ENCODE results near the gene ADAMTSL4. TPM values are rescaled to one million over a fixed set of nuclear protein-coding genes. Genes with fewer than 3 reads are reported as not detected.
"Not testable (repeated sequence)": the region's sequence is repeated elsewhere in the genome, so short reads cannot be mapped to it uniquely, and the experiment has no call there.

Gene ADAMTSL4
- total RNA-seq, 1 donor from 2014 or later = 1.6 TPM

GRCh38 chr1:150561254-150561973, 12.2 kb downstream of the ADAMTSL4 start:
- FAIRE-seq = no peak
- Histone ChIP-seq H3K27me3 (ENCODE audit: control insufficient read depth, insufficient read depth, low read length) (no peaks in the 10 kb centered on the region), H3K36me3 (ENCODE audit: control insufficient read depth, insufficient read depth, low read length) (peaks cover 5% of the 10 kb centered on the region), H3K4me3 (ENCODE audit: low read depth, low read length) (peak overlapping the region; percentile 53)
- TF ChIP-seq, protein P1, sequence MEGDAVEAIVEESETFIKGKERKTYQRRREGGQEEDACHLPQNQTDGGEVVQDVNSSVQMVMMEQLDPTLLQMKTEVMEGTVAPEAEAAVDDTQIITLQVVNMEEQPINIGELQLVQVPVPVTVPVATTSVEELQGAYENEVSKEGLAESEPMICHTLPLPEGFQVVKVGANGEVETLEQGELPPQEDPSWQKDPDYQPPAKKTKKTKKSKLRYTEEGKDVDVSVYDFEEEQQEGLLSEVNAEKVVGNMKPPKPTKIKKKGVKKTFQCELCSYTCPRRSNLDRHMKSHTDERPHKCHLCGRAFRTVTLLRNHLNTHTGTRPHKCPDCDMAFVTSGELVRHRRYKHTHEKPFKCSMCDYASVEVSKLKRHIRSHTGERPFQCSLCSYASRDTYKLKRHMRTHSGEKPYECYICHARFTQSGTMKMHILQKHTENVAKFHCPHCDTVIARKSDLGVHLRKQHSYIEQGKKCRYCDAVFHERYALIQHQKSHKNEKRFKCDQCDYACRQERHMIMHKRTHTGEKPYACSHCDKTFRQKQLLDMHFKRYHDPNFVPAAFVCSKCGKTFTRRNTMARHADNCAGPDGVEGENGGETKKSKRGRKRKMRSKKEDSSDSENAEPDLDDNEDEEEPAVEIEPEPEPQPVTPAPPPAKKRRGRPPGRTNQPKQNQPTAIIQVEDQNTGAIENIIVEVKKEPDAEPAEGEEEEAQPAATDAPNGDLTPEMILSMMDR (IDR thresholded peaks at IDR 0.05; ENCODE audit: insufficient read depth, low read length, severe bottlenecking) = peak; percentile 45
- DNase-seq (ENCODE audit: low read depth) = peak; percentile 97

DNA sequence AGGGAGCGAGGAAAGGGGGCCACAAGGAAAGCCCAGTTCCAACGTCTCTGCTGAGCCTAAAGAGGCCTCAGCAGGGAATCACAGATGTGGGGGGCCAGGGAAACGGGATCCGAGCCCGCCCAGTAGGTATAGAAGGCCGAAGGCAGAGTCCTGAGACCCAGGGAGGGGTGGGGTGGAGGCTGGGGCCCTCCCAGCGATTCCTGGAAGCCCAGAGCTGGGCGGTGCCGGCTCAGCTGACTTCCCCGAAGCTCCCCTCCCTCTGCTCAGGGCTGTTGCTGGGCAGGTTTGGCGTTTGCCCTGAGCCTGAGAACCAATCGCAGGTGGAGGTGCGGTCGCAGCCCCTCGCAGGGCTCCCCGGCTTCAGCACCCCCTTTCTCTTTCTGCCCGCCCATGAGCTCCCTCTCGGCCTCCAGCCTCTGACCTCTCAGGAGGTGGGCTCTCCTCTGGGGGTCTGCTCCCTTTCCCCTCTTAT, 12.8 kb downstream of the ADAMTSL4 start:
- TF ChIP-seq, protein P1 (IDR thresholded peaks at IDR 0.05; ENCODE audit: insufficient read depth, low read length, severe bottlenecking) = no peak
- Histone ChIP-seq H3K4me3 (ENCODE audit: low read depth, low read length) (peak overlapping the region; percentile 53), H3K27me3 (ENCODE audit: control insufficient read depth, insufficient read depth, low read length) (no peaks in the 10 kb centered on the region), H3K36me3 (ENCODE audit: control insufficient read depth, insufficient read depth, low read length) (peaks cover 5% of the 10 kb centered on the region)
- DNase-seq (ENCODE audit: low read depth) (peak; percentile 88), FAIRE-seq (no peak)

DNA sequence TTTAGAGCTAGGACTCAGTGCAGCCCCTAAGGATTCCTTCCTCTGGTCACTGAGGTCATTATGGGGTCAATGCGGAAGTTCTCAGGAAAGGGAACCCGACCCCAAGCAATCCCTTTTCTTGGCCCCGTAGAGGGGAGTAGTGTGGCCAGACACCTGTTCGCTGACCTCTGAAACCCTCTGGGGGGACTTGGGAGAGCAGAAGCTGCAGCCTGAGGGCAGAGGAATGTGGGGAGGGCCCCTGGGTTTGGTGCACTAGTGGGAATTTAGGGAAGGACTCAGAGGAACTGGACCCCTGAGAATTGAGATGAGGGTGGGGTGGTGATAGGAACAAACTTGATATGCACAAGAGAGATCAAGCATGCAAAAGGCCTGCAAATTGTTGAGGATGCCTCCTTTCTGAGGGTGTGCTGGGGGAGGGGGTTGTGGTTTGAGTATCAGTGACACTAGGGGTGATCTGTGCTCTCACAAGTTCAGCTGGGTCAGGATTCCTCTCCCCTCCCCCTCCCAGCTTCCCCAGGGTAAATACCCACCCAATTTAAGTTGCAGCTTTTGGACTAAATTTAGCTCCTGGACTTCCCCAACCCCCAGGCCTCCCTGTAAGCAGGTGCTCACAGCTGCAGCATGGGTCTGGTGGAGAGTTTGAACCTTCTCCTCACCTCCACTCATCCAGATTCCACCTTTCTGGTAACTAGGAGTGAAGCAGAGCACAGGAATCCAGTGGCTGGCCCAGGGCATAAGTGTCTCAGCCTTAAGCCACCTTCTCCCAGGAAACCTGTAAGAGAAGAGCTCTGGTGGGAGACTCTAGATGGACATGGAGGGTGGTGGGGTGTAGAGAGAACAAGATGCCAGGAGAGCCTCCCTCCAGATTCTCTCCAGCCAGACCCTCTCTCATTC, 13.5 kb downstream of the ADAMTSL4 start:
- Histone ChIP-seq H3K27me3 (ENCODE audit: control insufficient read depth, insufficient read depth, low read length) (no peaks in the 10 kb centered on the region), H3K4me3 (ENCODE audit: low read depth, low read length) (no peak overlapping the region), H3K36me3 (ENCODE audit: control insufficient read depth, insufficient read depth, low read length) (peaks cover 2% of the 10 kb centered on the region)
- FAIRE-seq = no peak
- DNase-seq (ENCODE audit: low read depth) = no peak
- TF ChIP-seq, protein P1 (IDR thresholded peaks at IDR 0.05; ENCODE audit: insufficient read depth, low read length, severe bottlenecking) = no peak

DNA sequence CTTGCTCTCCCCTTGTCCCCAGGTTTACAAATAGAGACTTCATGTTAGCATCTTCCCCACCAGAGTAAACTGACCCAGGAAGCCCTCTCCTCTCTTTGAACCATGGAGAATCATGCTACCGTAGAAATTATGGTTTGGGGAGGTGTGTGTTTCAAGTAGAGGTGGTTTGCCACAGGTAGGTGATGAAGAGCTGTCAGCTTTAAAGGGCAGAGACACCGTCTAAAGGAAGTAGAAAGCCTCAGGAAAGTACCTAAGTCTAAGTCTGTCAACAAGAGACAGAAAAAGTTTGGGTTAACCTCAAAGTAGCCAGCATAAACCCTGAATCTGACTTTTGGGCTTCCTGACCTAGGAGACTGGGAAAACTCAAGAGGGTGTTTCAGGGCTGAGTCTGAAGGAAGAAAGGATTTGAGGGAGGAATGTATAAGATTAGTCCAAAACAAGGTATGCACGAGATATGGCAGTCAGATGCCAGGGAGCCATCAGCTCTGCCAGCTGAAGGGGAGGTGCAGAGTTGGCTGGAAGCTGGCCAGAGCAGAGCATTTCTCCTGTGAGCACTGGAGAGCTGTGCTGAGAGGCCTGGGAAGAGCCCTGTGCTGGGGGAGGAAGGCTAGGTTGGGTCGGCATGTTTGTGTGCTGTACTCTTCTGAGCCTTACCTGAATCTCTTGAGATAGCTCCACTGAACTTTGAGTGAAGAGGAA, 14.3 kb downstream of the ADAMTSL4 start:
- TF ChIP-seq, protein P1 (IDR thresholded peaks at IDR 0.05; ENCODE audit: insufficient read depth, low read length, severe bottlenecking) = no peak

DNA sequence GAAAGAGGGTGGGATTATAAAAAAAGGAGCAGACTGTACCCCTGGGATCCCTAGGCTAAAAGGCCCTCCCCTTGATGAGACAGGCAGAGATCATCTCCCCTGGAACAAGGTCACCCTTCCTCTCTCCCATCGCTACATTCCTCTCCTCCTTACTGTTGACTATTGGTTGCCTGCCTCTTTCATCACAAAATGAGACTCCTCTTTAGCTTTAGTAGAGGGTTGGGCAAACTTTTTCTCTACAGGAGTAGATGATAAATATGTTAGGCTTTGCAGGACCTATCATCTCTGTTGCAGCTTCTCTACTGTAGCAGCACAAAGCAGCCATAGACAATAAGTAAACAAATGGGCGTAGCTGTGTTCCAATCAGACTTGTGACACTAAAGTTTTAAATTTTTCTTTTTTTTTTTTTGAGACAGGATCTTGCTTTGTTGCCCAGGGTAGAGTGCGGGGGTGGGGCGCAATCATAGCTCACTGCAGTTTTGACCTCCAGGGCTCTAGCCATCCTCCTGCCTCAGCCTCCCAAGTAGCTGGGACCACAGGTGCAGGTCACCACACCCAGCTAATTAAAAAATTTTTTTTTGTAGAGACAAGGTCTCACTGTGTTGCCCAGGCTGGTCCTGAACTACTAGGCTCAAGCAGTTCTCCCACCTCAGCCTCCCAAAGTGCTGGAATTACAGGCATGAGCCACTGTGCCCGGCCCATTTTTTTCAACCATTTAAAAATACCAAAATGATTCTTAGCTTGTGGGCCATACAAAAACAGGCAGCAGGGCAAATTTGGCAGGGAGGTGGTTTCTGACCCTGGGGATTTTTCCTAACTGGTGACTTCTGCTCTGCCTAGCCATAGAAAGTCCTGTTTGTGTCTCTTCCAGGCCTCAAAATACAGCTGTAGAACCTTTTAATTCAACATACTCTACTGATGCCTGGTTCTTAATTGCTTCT, 15.1 kb downstream of the ADAMTSL4 start:
- TF ChIP-seq, protein P1 (IDR thresholded peaks at IDR 0.05; ENCODE audit: insufficient read depth, low read length, severe bottlenecking) = no peak
- H3K36me3 ChIP-seq (ENCODE audit: control insufficient read depth, insufficient read depth, low read length) = no peaks in the 10 kb centered on the region
- no peaks in the 10 kb centered on the region for H3K27me3 ChIP-seq (ENCODE audit: control insufficient read depth, insufficient read depth, low read length)
- DNase-seq (ENCODE audit: low read depth) (peak; percentile 64), FAIRE-seq (no peak)
- H3K4me3 ChIP-seq (ENCODE audit: low read depth, low read length) = no peak overlapping the region

More for the DNA sequence above, 14.3 kb downstream of the ADAMTSL4 start:
- Histone ChIP-seq H3K4me3 (ENCODE audit: low read depth, low read length) (no peak overlapping the region), H3K36me3 (ENCODE audit: control insufficient read depth, insufficient read depth, low read length) (no peaks in the 10 kb centered on the region), H3K27me3 (ENCODE audit: control insufficient read depth, insufficient read depth, low read length) (no peaks in the 10 kb centered on the region)
- DNase-seq (ENCODE audit: low read depth) = peak; percentile 64
- no peak for FAIRE-seq

GRCh38 chr1:150565240-150565991, 16.2 kb downstream of the ADAMTSL4 start:
- FAIRE-seq; DNase-seq (ENCODE audit: low read depth); H3K27me3 ChIP-seq (ENCODE audit: control insufficient read depth, insufficient read depth, low read length); H3K36me3 ChIP-seq (ENCODE audit: control insufficient read depth, insufficient read depth, low read length); H3K4me3 ChIP-seq (ENCODE audit: low read depth, low read length): not testable (repeated sequence)
